Mammary epithelial cell (primary cell): ENCODE measurements around the gene DIS3L2.

ENCODE experiments used
- CTCF ChIP-seq, 2 donors: IDR thresholded peaks in 1 of 2; conservative IDR thresholded peaks in 1 of 2; 2 replicates each; pipeline ENCODE4 v1.5.1; 2011 to 2012; ENCODE audit warnings: inconsistent platforms in 2 of 2, low read length in 2 of 2, mild to moderate bottlenecking in 2 of 2, control low read depth in 1 of 2, low read depth in 1 of 2; ENCODE audit not compliant: insufficient read depth in 1 of 2; ENCODE audit errors: extremely low read depth in 1 of 2
- EZH2 ChIP-seq: IDR thresholded peaks from 2 replicates; pipeline ENCODE4 v1.6.1; 2012; ENCODE audit warnings: low read length, inconsistent platforms, borderline replicate concordance

GRCh38 chr2:232299927-232300674 lies 338.6 kb downstream of the DIS3L2 start:
- no peak for TF ChIP-seq CTCF (conservative IDR thresholded peaks at IDR 0.05 in 1 of 2, IDR thresholded peaks at IDR 0.05 in 1 of 2; ENCODE audit: extremely low read depth in 1 of 2, insufficient read depth in 1 of 2, low read depth in 1 of 2, low read length in 2 of 2)
- no peak for TF ChIP-seq EZH2
